Sigmoid colon (tissue), 4 donors: ENCODE results near the gene CYTH4.

ENCODE experiments used
- CTCF ChIP-seq, 4 experiments: fragments of 450-650 bp in 3 of 4; fragments of 200-600 bp in 1 of 4; IDR thresholded peaks; one replicate each; pipeline ENCODE4 v1.5.1; 2016 to 2019; ENCODE audit warnings: antibody characterized with exemption in 4 of 4, mild to moderate bottlenecking in 3 of 4, moderate library complexity in 2 of 4
- EP300 ChIP-seq, 4 donors: sonication (generic); formaldehyde crosslinking; IDR thresholded peaks; one replicate each; pipeline ENCODE4 v1.6.1; 2017; ENCODE audit warnings: antibody characterized with exemption in 4 of 4
- POLR2A ChIP-seq, 2 donors: fragments of 450-650 bp; IDR thresholded peaks; one replicate each; pipeline ENCODE4 v1.6.1; 2016; ENCODE audit warnings: antibody characterized with exemption in 2 of 2, mild to moderate bottlenecking in 2 of 2, moderate library complexity in 2 of 2

- TF ChIP-seq POLR2A (IDR thresholded peaks at IDR 0.05) (no peak), CTCF (IDR thresholded peaks at IDR 0.05) (no peak), EP300 (IDR thresholded peaks at IDR 0.05) (no peak)
Observed at GRCh38 chr22:37281646-37282384, 493 bp upstream of the CYTH4 start.
